Kidney epithelial cell (primary cell): ENCODE measurements around the gene MPLKIP. TPM values are rescaled to one million over a fixed set of nuclear protein-coding genes. Genes with fewer than 3 reads are reported as not detected.

Source experiments
- DNase-seq: peaks from one replicate; pipeline ENCODE4 v3.0.0-alpha.2; 2010; ENCODE audit warnings: low read depth
- H3K27me3 ChIP-seq: 2 replicates; pipeline ENCODE4 v1.6.0; 2011; ENCODE audit warnings: low read length; ENCODE audit not compliant: control insufficient read depth, insufficient read depth
- H3K36me3 ChIP-seq: 2 replicates; pipeline ENCODE4 v1.5.1; 2011; ENCODE audit warnings: low read length; ENCODE audit not compliant: control insufficient read depth, insufficient read depth
- H3K4me3 ChIP-seq: 2 replicates; pipeline ENCODE4 v1.5.1; 2011; ENCODE audit warnings: low read depth, mild to moderate bottlenecking, control low read depth, low read length
- total RNA-seq: library from RNA; depleted of rRNA; stranded (reverse); fragments of >200 nt; gene quantifications from 2 replicates; pipeline ENCODE4 v1.2.3, GENCODE V29; 2015
- TF ChIP-seq, protein P1 (sequence below): IDR thresholded peaks from 2 replicates; pipeline ENCODE4 v1.5.1; 2011; ENCODE audit warnings: mild to moderate bottlenecking, moderate library complexity, low read length, control low read depth, inconsistent platforms; ENCODE audit not compliant: insufficient read depth, poor library complexity, severe bottlenecking

The MPLKIP gene
- total RNA-seq, 1 donor from 2014 or later: 45.7 TPM

DNA sequence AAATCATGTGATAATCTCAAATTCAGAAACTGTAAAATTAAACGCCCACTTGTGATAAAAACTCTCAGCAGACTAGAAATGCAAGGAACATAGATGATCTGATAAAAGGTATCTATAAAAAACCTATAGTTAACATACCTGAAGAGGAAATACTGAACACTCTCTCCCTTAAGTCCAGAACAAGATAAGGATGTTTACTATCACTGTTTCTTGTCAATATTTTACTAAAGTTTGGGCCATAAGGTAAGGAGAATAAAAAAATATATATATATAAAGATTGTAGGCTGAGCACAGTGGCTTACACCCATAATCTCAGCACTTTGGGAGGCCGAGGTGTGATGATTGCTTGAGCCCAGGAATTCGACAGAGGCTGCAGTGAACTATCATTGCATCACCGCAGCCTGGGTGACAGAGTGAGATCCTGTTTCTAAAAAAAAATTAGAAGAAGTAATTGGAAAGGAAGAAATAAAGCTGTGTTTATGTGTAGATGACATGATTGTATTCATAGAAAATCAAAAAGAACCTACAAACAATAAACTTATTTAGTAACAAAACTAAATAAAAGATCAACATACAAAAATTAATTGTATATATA lies 28.4 kb downstream of the MPLKIP start:
- Histone ChIP-seq H3K36me3 (no peaks in the 10 kb centered on the region), H3K4me3 (no peak overlapping the region), H3K27me3 (no peaks in the 10 kb centered on the region)
- no peak for DNase-seq
- TF ChIP-seq, protein P1, sequence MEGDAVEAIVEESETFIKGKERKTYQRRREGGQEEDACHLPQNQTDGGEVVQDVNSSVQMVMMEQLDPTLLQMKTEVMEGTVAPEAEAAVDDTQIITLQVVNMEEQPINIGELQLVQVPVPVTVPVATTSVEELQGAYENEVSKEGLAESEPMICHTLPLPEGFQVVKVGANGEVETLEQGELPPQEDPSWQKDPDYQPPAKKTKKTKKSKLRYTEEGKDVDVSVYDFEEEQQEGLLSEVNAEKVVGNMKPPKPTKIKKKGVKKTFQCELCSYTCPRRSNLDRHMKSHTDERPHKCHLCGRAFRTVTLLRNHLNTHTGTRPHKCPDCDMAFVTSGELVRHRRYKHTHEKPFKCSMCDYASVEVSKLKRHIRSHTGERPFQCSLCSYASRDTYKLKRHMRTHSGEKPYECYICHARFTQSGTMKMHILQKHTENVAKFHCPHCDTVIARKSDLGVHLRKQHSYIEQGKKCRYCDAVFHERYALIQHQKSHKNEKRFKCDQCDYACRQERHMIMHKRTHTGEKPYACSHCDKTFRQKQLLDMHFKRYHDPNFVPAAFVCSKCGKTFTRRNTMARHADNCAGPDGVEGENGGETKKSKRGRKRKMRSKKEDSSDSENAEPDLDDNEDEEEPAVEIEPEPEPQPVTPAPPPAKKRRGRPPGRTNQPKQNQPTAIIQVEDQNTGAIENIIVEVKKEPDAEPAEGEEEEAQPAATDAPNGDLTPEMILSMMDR: no peak

DNA sequence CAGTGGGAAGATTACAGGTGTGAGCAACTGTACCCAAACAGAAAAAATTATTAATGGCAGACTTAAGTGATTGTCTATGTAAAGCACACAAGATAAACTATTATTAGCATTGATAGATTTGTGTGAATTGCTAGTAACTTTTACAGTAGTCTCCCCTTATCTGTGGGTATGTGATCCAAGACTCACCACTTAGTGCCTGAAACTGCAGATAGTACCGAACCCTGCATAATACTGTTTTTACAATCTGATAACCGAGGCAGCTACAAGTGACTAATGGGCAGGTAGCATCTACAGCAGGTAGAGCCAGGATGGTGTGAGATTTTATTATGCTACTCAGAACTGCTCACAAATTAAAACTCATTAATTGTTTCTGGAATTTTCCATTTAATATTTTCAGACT lies 31.5 kb downstream of the MPLKIP start:
- no peak for DNase-seq
- Histone ChIP-seq H3K27me3 (no peaks in the 10 kb centered on the region), H3K36me3 (no peaks in the 10 kb centered on the region), H3K4me3 (no peak overlapping the region)
- TF ChIP-seq, protein P1: no peak

DNA sequence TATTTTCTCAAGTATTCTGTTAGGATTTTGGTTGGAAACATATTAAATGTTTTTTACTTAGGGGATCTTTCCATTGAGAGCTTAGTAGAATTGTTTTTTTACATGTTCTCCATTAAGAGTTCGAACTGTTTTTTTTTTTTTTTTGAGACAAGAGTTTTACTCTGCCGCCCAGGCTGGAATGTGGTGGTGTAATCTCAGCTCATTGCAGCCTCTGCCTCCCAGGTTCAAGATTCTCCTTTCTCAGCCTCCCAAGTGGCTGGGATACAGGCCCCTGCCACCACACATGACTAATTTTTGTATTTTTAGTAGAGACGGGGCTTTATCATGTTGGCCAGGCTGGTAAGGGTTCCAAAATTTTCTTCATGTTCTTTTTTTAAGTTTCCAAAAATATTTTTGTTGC lies 33.2 kb downstream of the MPLKIP start:
- no peaks in the 10 kb centered on the region for H3K36me3 ChIP-seq
- DNase-seq: no peak
- TF ChIP-seq, protein P1: no peak
- H3K27me3 ChIP-seq: no peaks in the 10 kb centered on the region
- no peak overlapping the region for H3K4me3 ChIP-seq

DNA sequence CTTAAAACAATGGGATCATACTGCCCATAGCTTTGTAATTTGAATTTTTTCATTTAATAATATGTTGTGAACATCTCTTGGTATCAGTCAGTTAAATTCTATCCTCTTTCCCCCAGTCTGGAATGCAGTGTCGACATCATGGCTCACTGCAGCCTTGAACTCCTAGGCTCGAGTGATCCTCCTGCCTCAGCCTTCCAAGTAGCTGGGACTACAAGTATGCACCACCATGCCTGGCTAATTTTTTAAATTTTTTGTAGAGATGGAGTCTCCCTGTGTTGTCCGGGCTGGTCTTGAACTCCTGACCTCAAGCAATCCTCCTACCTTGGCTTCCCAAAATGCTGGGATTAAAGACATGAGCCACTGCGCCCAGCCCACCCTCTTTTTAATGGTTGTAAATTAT lies 34.6 kb downstream of the MPLKIP start:
- H3K27me3 ChIP-seq: no peaks in the 10 kb centered on the region
- TF ChIP-seq, protein P1: no peak

DNA sequence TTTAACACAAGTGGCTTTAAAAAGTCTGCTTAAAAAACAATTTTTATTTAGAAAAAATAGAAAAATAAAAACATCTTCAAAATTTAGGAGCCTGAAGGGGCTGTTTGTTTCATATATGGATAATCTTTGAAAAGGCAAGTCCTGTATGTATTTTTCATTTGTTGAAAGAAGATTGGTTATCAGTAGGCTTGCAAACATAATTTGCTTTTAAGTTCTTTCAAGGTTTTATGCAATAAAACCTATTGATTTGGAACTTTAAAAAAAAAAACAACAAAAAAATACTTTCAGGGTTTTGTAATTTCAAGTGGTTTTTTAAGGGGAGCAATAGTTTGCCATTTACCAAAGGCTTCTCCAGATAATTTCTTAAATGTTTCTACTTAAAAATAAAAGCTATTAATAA lies 35.6 kb downstream of the MPLKIP start:
- no peak for DNase-seq
- TF ChIP-seq, protein P1: no peak
- no peaks in the 10 kb centered on the region for H3K27me3 ChIP-seq

More for the DNA sequence above, 34.6 kb downstream of the MPLKIP start:
- Histone ChIP-seq H3K4me3 (no peak overlapping the region), H3K36me3 (no peaks in the 10 kb centered on the region)
- no peak for DNase-seq

DNA sequence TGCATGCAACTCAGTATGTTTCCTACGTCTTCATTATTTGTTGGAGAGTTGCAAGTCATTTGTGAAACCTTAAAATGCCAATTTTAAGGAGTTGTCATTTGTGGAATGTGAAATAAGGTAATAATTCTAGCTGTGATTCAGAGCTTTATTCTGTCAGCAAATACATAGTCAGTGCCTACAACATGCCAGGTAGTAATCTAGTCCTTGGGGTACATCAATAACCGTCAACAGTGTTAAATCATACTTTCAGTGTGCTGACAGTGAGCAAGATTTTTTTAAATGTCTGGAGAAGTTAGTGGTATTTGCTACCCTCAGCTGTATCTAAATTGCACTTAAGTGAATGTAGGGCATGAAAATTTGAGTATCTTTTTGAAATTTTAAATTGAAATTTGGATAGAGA lies 36.7 kb downstream of the MPLKIP start:
- peaks cover 3% of the 10 kb centered on the region for H3K36me3 ChIP-seq
- no peak overlapping the region for H3K4me3 ChIP-seq
- DNase-seq: no peak
- TF ChIP-seq, protein P1: no peak
- H3K27me3 ChIP-seq: no peaks in the 10 kb centered on the region

More for the DNA sequence above, 35.6 kb downstream of the MPLKIP start:
- no peak overlapping the region for H3K4me3 ChIP-seq
- no peaks in the 10 kb centered on the region for H3K36me3 ChIP-seq
